ENCODE results near the gene NME1. TPM values are rescaled to one million over a fixed set of nuclear protein-coding genes. Genes with fewer than 3 reads are reported as not detected.

NME1 gene
- polyA plus RNA-seq, 1 donor from 2014 or later: 262 TPM

DNA sequence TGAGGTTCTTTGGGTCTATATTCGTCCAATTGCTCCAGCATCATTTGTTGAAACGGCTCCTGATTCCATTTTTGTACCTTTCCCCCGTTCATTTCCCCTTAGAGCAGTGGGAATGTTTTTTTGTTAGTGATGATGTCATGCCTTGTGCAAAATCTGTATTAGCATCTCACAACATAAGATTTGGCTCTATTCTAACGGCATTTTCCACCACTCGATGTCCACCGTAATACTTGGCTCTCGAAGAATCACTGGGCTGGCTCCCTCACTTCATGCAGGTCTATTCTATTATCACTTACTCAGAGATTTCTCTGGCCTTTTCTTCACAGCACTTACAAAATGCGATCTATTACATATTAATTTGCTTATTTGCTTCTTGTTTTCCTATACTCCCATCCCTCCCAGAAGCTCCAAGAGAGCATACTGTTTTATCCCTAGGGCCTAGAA lies 571 bp upstream of the NME1 start:
- H3K36me3 ChIP-seq (ENCODE audit: insufficient read depth, low read length): no peaks in the 10 kb centered on the region

DNA sequence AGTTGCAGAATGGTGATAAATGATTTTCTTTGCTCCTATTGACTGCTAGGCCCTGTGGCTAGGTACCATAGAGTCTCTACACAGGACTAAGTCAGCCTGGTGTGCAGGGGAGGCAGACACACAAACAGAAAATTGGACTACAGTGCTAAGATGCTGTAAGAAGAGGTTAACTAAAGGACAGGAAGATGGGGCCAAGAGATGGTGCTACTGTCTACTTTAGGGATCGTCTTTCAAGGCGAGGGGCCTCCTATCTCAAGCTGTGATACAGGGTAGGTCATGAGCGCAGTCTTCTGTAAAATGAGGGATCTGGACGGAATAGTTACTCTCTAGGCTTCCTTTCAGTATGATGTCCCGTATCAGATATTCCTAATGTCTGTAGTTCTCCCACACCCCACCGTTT lies 817 bp downstream of the NME1 start:
- Histone ChIP-seq H3K27me3 (ENCODE audit: insufficient read depth, low read depth, low read length) (no peaks in the 10 kb centered on the region), H3K4me3 (ENCODE audit: low read length) (peak overlapping the region; percentile 79), H3K4me2 (ENCODE audit: low read length) (peak overlapping the region; percentile 95), H3K79me2 (replicated peaks; ENCODE audit: insufficient read depth, low read length) (peaks cover 31% of the 10 kb centered on the region), H3K9me2 (ENCODE audit: insufficient read depth, low read length) (no peaks in the 10 kb centered on the region), H3K27ac (ENCODE audit: low read length) (peak overlapping the region; percentile 71), H3K9ac (ENCODE audit: low read length) (peak overlapping the region; percentile 74), H2AFZ (ENCODE audit: low read depth, low read length) (peak overlapping the region; percentile 84), H3K36me3 (ENCODE audit: insufficient read depth, low read length) (no peaks in the 10 kb centered on the region), H3F3A (ENCODE audit: insufficient read depth, low read length, poor library complexity, severe bottlenecking) (no peaks in the 10 kb centered on the region), H3K9me3 (ENCODE audit: low read length) (no peaks in the 10 kb centered on the region), H4K20me1 (ENCODE audit: insufficient read depth) (no peaks in the 10 kb centered on the region)
- TF ChIP-seq TAF1 (IDR thresholded peaks at IDR 0.05; ENCODE audit: low read depth): no peak
- no peak for TF ChIP-seq MXI1 (conservative IDR thresholded peaks at IDR 0.05; ENCODE audit: poor library complexity, severe bottlenecking)
- no peak for TF ChIP-seq RAD21 (conservative IDR thresholded peaks at IDR 0.05)
- no peak for TF ChIP-seq POLR2AphosphoS5 (IDR thresholded peaks at IDR 0.05)
- TF ChIP-seq EP300 (conservative IDR thresholded peaks at IDR 0.05; ENCODE audit: poor library complexity, severe bottlenecking): no peak
- no peak for TF ChIP-seq EZH2 (IDR thresholded peaks at IDR 0.05; ENCODE audit: borderline replicate concordance, insufficient read depth, low read length, poor library complexity, severe bottlenecking)
- TF ChIP-seq, protein P1, sequence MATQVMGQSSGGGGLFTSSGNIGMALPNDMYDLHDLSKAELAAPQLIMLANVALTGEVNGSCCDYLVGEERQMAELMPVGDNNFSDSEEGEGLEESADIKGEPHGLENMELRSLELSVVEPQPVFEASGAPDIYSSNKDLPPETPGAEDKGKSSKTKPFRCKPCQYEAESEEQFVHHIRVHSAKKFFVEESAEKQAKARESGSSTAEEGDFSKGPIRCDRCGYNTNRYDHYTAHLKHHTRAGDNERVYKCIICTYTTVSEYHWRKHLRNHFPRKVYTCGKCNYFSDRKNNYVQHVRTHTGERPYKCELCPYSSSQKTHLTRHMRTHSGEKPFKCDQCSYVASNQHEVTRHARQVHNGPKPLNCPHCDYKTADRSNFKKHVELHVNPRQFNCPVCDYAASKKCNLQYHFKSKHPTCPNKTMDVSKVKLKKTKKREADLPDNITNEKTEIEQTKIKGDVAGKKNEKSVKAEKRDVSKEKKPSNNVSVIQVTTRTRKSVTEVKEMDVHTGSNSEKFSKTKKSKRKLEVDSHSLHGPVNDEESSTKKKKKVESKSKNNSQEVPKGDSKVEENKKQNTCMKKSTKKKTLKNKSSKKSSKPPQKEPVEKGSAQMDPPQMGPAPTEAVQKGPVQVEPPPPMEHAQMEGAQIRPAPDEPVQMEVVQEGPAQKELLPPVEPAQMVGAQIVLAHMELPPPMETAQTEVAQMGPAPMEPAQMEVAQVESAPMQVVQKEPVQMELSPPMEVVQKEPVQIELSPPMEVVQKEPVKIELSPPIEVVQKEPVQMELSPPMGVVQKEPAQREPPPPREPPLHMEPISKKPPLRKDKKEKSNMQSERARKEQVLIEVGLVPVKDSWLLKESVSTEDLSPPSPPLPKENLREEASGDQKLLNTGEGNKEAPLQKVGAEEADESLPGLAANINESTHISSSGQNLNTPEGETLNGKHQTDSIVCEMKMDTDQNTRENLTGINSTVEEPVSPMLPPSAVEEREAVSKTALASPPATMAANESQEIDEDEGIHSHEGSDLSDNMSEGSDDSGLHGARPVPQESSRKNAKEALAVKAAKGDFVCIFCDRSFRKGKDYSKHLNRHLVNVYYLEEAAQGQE (IDR thresholded peaks at IDR 0.05; ENCODE audit: borderline replicate concordance): no peak
- no peak for TF ChIP-seq SMC3 (conservative IDR thresholded peaks at IDR 0.05; ENCODE audit: poor library complexity)
- TF ChIP-seq, protein P2, sequence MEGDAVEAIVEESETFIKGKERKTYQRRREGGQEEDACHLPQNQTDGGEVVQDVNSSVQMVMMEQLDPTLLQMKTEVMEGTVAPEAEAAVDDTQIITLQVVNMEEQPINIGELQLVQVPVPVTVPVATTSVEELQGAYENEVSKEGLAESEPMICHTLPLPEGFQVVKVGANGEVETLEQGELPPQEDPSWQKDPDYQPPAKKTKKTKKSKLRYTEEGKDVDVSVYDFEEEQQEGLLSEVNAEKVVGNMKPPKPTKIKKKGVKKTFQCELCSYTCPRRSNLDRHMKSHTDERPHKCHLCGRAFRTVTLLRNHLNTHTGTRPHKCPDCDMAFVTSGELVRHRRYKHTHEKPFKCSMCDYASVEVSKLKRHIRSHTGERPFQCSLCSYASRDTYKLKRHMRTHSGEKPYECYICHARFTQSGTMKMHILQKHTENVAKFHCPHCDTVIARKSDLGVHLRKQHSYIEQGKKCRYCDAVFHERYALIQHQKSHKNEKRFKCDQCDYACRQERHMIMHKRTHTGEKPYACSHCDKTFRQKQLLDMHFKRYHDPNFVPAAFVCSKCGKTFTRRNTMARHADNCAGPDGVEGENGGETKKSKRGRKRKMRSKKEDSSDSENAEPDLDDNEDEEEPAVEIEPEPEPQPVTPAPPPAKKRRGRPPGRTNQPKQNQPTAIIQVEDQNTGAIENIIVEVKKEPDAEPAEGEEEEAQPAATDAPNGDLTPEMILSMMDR (IDR thresholded peaks at IDR 0.05; ENCODE audit: poor library complexity, severe bottlenecking): no peak

More for the DNA sequence above, 571 bp upstream of the NME1 start:
- Histone ChIP-seq H3K9me2 (ENCODE audit: insufficient read depth, low read length) (no peaks in the 10 kb centered on the region), H2AFZ (ENCODE audit: low read depth, low read length) (peak overlapping the region; percentile 74), H3K79me2 (replicated peaks; ENCODE audit: insufficient read depth, low read length) (peaks cover 28% of the 10 kb centered on the region), H3F3A (ENCODE audit: insufficient read depth, low read length, poor library complexity, severe bottlenecking) (no peaks in the 10 kb centered on the region), H3K4me2 (ENCODE audit: low read length) (peak overlapping the region; percentile 45), H3K9ac (ENCODE audit: low read length) (peak overlapping the region; percentile 61), H3K27ac (ENCODE audit: low read length) (peak overlapping the region; percentile 77), H3K27me3 (ENCODE audit: insufficient read depth, low read depth, low read length) (no peaks in the 10 kb centered on the region), H3K4me3 (ENCODE audit: low read length) (peak overlapping the region; percentile 79), H3K9me3 (ENCODE audit: low read length) (no peaks in the 10 kb centered on the region), H4K20me1 (ENCODE audit: insufficient read depth) (no peaks in the 10 kb centered on the region)
- TF ChIP-seq, protein P2 (IDR thresholded peaks at IDR 0.05; ENCODE audit: poor library complexity, severe bottlenecking): no peak
- TF ChIP-seq SMC3 (conservative IDR thresholded peaks at IDR 0.05; ENCODE audit: poor library complexity) (no peak), POLR2AphosphoS5 (IDR thresholded peaks at IDR 0.05) (no peak), EZH2 (IDR thresholded peaks at IDR 0.05; ENCODE audit: borderline replicate concordance, insufficient read depth, low read length, poor library complexity, severe bottlenecking) (no peak), RAD21 (conservative IDR thresholded peaks at IDR 0.05) (no peak), TAF1 (IDR thresholded peaks at IDR 0.05; ENCODE audit: low read depth) (no peak), EP300 (conservative IDR thresholded peaks at IDR 0.05; ENCODE audit: poor library complexity, severe bottlenecking) (no peak), MXI1 (conservative IDR thresholded peaks at IDR 0.05; ENCODE audit: poor library complexity, severe bottlenecking) (no peak)
- TF ChIP-seq, protein P1 (IDR thresholded peaks at IDR 0.05; ENCODE audit: borderline replicate concordance): no peak

Measured in neural cell (in vitro differentiated cells).